NCI-H2029 treated with DMSO at 0.1 percent for 48 hours (cell line): ENCODE data around the gene NUDT1.

Experiments
- DNase-seq: peaks from one replicate; lab custom pipeline; 2025; lab: John Stamatoyannopoulos, UW

NUDT1 gene

GRCh38 chr7:2205036-2205780, 36.8 kb upstream of the NUDT1 start:
- DNase-seq, result no peak

GRCh38 chr7:2208712-2209111, 33.3 kb upstream of the NUDT1 start:
- DNase-seq, result no peak

GRCh38 chr7:2209146-2209960, 32.7 kb upstream of the NUDT1 start:
- DNase-seq, result no peak

- no peak for DNase-seq
Measured at GRCh38 chr7:2209961-2210323, 32.1 kb upstream of the NUDT1 start.

- no peak for DNase-seq
Measured at GRCh38 chr7:2210551-2211258, 31.3 kb upstream of the NUDT1 start.

- no peak for DNase-seq
Measured at GRCh38 chr7:2211259-2211880, 30.7 kb upstream of the NUDT1 start.

- no peak for DNase-seq
Measured at GRCh38 chr7:2211926-2212325, 30.1 kb upstream of the NUDT1 start.

GRCh38 chr7:2212906-2213305, 29.1 kb upstream of the NUDT1 start:
- DNase-seq, result no peak

- DNase-seq, result no peak
Measured at GRCh38 chr7:2213551-2214215, 28.3 kb upstream of the NUDT1 start.

GRCh38 chr7:2214636-2215035, 27.4 kb upstream of the NUDT1 start:
- DNase-seq, result no peak

GRCh38 chr7:2215851-2216250, 26.2 kb upstream of the NUDT1 start:
- no peak for DNase-seq

GRCh38 chr7:2217206-2217605, 24.8 kb upstream of the NUDT1 start:
- no peak for DNase-seq

GRCh38 chr7:2217716-2218443, 24.1 kb upstream of the NUDT1 start:
- DNase-seq, result no peak

- no peak for DNase-seq
Measured at GRCh38 chr7:2218444-2218785, 23.6 kb upstream of the NUDT1 start.

- DNase-seq, result no peak
Measured at GRCh38 chr7:2219136-2219535, 22.9 kb upstream of the NUDT1 start.

- no peak for DNase-seq
Measured at GRCh38 chr7:2219606-2220005, 22.4 kb upstream of the NUDT1 start.

GRCh38 chr7:2220030-2220429, 22.0 kb upstream of the NUDT1 start:
- no peak for DNase-seq

GRCh38 chr7:2220506-2220905, 21.5 kb upstream of the NUDT1 start:
- DNase-seq, result no peak

- no peak for DNase-seq
Measured at GRCh38 chr7:2220954-2221353, 21.1 kb upstream of the NUDT1 start.

GRCh38 chr7:2222516-2222915, 19.5 kb upstream of the NUDT1 start:
- DNase-seq, result no peak

GRCh38 chr7:2223321-2223720, 18.7 kb upstream of the NUDT1 start:
- DNase-seq, result no peak
